ENCODE results near the gene MYO16. TPM values are rescaled to one million over a fixed set of nuclear protein-coding genes. Genes with fewer than 3 reads are reported as not detected.

The MYO16 gene
- total RNA-seq, 1 donor from 2014 or later = 22.0 TPM

DNA sequence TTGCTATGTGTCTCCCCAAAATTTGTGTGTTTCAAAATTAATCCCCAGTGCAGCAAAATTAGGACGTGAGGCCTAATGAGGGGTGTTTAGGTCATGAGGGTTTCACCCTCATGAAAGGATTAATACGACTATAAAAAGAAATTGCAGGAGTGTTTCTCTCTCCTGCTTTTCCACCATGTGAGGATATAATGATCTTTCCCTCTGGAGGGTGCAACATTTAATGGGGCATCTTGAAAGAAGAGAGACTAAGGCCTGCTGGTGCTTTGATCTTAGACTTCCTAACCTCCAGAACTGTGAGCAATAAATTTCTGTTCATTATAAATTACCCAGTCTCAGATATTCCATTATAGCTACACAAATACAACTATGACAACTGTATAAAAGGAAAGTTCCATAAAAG, 183.2 kb downstream of the MYO16 start:
- peaks cover 3% of the 10 kb centered on the region for H3K36me3 Mint-ChIP-seq (ENCODE audit: unreplicated experiment)
- H3K27me3 Mint-ChIP-seq (ENCODE audit: unreplicated experiment) = no peaks in the 10 kb centered on the region
- H3K9me3 Mint-ChIP-seq (ENCODE audit: unreplicated experiment) = no peaks in the 10 kb centered on the region
- H3K4me1 Mint-ChIP-seq (ENCODE audit: low read depth, unreplicated experiment) = peaks cover 10% of the 10 kb centered on the region
- TF ChIP-seq, protein P1, sequence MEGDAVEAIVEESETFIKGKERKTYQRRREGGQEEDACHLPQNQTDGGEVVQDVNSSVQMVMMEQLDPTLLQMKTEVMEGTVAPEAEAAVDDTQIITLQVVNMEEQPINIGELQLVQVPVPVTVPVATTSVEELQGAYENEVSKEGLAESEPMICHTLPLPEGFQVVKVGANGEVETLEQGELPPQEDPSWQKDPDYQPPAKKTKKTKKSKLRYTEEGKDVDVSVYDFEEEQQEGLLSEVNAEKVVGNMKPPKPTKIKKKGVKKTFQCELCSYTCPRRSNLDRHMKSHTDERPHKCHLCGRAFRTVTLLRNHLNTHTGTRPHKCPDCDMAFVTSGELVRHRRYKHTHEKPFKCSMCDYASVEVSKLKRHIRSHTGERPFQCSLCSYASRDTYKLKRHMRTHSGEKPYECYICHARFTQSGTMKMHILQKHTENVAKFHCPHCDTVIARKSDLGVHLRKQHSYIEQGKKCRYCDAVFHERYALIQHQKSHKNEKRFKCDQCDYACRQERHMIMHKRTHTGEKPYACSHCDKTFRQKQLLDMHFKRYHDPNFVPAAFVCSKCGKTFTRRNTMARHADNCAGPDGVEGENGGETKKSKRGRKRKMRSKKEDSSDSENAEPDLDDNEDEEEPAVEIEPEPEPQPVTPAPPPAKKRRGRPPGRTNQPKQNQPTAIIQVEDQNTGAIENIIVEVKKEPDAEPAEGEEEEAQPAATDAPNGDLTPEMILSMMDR (IDR thresholded peaks at IDR 0.05; ENCODE audit: partially characterized antibody, unreplicated experiment) = no peak
- DNase-seq = no peak
- no peak overlapping the region for H3K4me3 Mint-ChIP-seq (ENCODE audit: unreplicated experiment)
- no peak overlapping the region for H3K27ac Mint-ChIP-seq (ENCODE audit: unreplicated experiment)

DNA sequence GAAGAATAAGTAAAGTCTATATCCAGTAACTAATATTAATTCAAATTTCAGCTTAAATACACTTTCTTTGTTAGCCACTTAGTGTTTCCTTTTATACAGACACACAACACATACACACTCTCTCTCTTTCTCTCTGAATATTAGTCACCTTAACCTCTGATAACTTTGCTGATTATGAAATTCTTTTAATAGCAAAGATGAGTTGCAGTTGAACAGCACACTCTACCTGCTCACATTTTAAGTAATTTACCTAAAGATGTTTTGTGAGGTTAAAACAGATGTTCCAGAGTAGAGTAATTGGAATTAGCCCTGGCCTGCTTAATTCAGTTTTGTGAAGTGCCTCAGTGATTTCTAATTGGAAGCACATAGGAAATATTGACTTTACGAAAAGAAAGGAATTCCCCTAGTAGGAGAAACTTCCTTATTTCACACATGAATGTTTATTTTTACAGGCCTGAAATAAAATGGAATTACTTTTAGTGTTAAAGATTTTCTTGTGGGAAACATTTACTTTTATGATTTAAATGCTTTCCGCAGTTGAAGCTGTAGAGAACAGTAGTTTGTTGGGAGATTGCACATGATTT, 184.3 kb downstream of the MYO16 start:
- TF ChIP-seq, protein P1 (IDR thresholded peaks at IDR 0.05; ENCODE audit: partially characterized antibody, unreplicated experiment) = no peak
- DNase-seq = no peak
- Mint-ChIP-seq H3K4me3 (ENCODE audit: unreplicated experiment) (no peak overlapping the region), H3K27ac (ENCODE audit: unreplicated experiment) (no peak overlapping the region), H3K36me3 (ENCODE audit: unreplicated experiment) (peaks cover 3% of the 10 kb centered on the region), H3K9me3 (ENCODE audit: unreplicated experiment) (no peaks in the 10 kb centered on the region), H3K27me3 (ENCODE audit: unreplicated experiment) (no peaks in the 10 kb centered on the region), H3K4me1 (ENCODE audit: low read depth, unreplicated experiment) (peaks cover 10% of the 10 kb centered on the region)

DNA sequence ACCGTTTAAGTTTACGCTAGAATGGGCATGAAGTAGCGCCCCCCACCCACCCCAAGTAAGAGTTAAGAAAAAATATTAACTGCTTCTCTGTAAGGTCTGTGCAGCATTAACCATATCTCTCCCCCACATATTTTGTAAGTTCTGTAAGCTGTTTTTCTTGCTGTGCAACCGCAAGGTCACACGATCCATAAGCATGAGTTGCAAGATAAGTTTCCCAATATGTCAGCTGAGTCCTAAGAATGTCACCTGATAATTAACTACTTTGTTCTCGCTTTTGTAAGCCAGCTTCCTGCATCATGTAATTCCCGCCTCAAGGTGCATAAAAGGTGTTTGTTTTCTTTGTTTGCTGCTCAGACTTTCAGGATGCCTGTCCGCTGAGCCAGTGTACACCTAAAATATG, 187.0 kb downstream of the MYO16 start:
- Mint-ChIP-seq H3K27ac (ENCODE audit: unreplicated experiment) (no peak overlapping the region), H3K27me3 (ENCODE audit: unreplicated experiment) (no peaks in the 10 kb centered on the region), H3K36me3 (ENCODE audit: unreplicated experiment) (no peaks in the 10 kb centered on the region), H3K4me1 (ENCODE audit: low read depth, unreplicated experiment) (peaks cover 8% of the 10 kb centered on the region), H3K4me3 (ENCODE audit: unreplicated experiment) (no peak overlapping the region), H3K9me3 (ENCODE audit: unreplicated experiment) (no peaks in the 10 kb centered on the region)
- DNase-seq = no peak
- TF ChIP-seq, protein P1 (IDR thresholded peaks at IDR 0.05; ENCODE audit: partially characterized antibody, unreplicated experiment) = no peak

DNA sequence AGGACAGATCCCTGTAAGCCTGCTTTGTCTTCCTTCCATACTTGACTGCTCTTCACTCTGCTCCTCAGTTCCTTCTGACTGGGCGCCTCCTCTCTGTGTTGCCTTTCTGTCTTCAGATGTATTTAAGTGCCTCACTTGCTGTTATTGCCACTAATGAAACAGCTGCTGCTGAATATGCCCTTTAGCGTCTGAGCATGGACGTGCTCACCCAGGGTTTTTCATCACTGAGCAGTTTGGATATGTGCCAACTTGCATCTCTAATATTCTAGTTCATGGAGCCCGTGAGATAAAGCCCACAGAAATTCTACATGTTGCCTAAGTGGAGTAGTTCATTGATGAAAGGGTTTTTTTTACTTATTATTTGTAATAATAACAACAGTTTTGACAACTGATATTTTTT, 198.2 kb downstream of the MYO16 start:
- DNase-seq = no peak
- TF ChIP-seq, protein P1 (IDR thresholded peaks at IDR 0.05; ENCODE audit: partially characterized antibody, unreplicated experiment) = no peak
- Mint-ChIP-seq H3K27ac (ENCODE audit: unreplicated experiment) (no peak overlapping the region), H3K27me3 (ENCODE audit: unreplicated experiment) (no peaks in the 10 kb centered on the region), H3K4me1 (ENCODE audit: low read depth, unreplicated experiment) (no peaks in the 10 kb centered on the region), H3K4me3 (ENCODE audit: unreplicated experiment) (no peak overlapping the region), H3K36me3 (ENCODE audit: unreplicated experiment) (peaks cover 18% of the 10 kb centered on the region), H3K9me3 (ENCODE audit: unreplicated experiment) (no peaks in the 10 kb centered on the region)

DNA sequence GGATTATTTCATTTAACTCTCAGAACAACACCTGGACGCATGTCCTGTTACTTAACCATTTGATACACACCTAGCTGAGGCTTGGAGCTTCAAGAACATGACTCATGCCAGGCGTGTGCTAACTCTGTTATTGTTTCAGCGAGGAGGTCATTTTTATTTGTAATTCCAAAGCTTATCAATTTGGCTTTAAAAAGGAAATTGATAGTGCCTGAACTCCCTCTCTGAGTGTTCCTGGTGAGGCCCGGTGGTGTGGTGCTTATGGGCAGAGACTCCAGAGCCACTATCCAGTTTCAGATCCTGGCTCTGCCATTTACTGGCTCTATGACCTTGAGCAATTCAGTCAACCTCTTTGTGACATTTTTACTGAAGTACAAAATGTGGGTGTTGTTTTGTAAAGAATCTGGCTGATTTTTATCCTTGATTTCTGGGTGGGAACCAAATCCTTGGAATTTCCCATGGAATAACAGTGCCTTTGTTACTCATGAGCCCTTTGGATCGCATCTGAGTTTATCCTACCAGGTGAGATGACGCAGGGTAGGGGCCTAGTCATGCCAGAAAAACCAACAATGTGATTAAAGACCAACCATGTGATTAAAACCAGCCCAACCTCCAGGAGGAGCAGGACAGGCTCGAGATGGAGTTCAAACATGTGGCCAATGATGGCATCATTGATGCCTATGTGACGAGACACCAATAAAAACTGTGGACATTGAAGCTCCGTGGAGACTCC, 198.8 kb downstream of the MYO16 start:
- no peaks in the 10 kb centered on the region for H3K27me3 Mint-ChIP-seq (ENCODE audit: unreplicated experiment)
- H3K9me3 Mint-ChIP-seq (ENCODE audit: unreplicated experiment) = no peaks in the 10 kb centered on the region
- H3K27ac Mint-ChIP-seq (ENCODE audit: unreplicated experiment) = no peak overlapping the region
- H3K36me3 Mint-ChIP-seq (ENCODE audit: unreplicated experiment) = peaks cover 18% of the 10 kb centered on the region
- no peak overlapping the region for H3K4me3 Mint-ChIP-seq (ENCODE audit: unreplicated experiment)
- TF ChIP-seq, protein P1 (IDR thresholded peaks at IDR 0.05; ENCODE audit: partially characterized antibody, unreplicated experiment) = no peak
- no peaks in the 10 kb centered on the region for H3K4me1 Mint-ChIP-seq (ENCODE audit: low read depth, unreplicated experiment)
- DNase-seq = no peak
